T-helper 2 cell (primary cell): Measurements from ENCODE around the gene RC3H1.
"Not testable (repeated sequence)": the region's sequence is repeated elsewhere in the genome, so short reads cannot be mapped to it uniquely, and the experiment has no call there.

Source experiments
- DNase-seq, 5 experiments: peaks; one replicate each; pipeline versions ENCODE4 v3.0.0 to v3.0.0-alpha.2; 2012 to 2022

Gene RC3H1

DNA sequence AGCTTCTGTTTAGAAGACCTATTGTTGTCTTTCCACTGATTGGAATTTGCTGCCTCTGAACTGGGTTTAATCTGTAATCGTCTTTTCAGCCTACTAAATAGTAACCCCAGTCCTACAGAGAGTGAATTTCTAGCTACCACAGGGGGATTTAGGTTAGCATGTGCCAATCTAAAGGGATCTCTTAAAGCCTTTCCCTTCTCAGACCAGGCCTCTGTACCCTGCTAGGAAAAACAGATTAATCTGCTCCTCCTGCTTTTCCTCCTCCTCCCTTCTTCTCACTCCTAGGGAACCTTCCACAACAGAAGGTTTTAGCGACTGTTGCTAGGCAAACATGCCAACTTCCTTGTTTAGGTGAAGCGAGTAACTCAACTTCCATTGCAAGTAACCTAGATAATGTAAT lies 1.3 kb upstream of the RC3H1 start:
- no peak for DNase-seq

DNA sequence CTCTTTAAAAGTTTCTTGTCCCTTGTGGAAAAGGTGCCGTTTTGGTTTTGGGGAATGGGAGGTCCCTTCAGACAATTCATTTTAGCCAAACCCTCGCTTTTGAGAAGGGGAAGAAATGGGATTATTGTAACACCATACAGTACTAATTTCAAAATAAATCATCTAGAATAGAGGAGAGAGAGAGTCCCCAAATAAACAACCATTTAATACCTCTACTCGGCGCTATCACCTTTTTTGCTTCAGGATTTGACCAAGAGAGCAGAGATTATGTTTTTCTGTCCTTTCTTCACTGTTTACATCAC lies 770 bp upstream of the RC3H1 start:
- no peak for DNase-seq

DNA sequence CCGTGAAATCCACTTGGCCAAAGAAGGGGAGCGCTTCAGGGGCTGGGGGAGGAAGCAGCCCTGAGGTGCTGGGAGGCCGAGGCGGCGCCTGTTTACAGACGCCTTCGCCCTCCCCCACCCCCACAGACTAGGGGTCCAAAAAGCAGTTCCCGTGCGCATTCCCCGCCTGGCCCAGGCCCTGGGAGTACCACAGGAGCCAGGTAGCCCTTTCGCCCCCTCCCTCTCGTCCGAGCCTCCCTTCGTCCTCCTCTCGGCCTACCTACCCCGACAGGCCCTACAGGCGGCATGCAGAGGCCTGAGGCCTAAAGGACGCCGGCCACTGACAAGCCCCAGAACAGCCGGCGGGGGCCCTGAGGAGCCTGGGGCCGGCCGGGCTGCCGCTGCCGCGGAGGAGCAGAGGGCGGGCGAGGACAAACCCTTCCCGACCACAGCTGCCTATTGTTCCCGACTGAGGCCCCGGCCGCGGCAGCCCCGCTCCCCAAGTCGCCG lies 522 bp downstream of the RC3H1 start:
- DNase-seq = peak in 4 of 5 experiments; percentile 11 to 65 (median 24)

DNA sequence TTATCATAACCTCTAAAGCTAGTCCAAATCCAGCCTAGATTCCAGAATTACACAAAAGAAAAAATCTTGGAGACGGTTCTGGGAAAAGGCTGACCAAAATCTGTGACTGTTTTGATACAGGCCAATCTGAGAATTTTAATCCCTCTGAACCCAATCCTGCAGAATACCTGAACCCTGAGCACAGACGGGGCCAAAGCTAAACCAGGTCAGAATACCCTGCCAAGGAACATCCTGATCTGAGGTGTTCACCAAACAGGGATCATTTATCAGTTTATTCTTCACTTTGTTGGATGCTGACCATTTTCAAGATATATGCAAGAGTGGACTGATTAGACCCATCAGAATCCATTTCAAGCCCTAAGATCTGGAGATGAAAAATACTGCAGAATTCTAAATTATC lies 3.6 kb downstream of the RC3H1 start:
- DNase-seq = no peak

DNA sequence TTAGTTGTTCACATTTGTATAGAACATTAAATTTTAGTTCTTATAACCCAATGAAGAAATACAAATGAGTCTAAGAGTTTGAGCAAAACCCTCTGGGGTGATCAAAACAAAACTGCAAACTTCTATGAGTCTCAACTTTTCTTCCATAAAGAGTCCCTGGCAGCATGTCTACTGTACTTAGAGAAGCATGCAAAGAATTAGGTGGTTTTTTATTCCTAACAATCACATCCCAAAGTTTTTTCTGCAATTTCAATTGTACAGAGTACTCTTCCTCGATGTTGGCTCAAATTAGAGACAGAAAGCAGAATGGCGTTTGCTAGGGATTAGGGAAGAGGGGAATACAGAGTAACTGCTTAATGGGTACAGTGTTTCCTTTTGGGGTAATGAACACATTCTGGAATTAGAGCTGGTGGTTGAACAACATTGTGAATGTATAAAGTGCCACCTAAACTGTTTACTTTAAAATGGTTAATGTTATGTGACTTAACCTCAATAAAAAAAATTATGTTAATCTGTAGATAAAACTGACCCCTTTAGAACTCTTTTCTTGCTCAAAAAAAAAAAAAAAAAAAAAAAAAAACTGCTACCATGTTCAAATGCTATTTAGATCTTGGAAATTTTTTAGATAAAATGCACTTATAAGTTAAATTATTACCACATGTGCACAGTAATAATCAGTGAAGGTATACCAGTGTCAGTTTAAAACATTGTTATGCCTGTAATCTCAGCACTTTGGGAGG lies 4.8 kb downstream of the RC3H1 start:
- DNase-seq = no peak

DNA sequence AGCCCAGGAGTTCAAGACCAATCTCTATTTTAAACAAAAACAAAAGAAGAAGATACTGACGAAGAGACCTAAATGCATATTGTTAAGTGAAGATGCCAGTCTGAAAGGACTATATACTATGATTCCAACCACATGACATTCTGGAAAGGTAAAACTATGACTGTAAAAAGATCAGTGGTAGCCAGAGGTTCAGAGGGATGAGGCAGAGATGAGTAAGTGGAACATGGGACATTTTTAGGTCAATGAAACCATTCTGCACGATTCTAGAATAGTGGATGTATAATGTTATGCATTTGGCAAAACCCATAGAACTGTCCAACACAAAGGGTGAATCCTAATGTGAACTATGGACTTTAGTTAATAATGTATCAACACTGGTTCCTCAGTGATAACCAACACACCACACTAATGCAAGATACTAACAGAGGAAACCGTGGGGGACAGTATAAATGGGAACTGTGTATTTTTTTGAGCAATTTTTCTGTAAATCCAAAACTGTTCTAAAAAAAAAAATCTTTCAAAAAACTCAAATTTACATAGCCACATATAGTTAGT lies 8.2 kb downstream of the RC3H1 start:
- no peak for DNase-seq

DNA sequence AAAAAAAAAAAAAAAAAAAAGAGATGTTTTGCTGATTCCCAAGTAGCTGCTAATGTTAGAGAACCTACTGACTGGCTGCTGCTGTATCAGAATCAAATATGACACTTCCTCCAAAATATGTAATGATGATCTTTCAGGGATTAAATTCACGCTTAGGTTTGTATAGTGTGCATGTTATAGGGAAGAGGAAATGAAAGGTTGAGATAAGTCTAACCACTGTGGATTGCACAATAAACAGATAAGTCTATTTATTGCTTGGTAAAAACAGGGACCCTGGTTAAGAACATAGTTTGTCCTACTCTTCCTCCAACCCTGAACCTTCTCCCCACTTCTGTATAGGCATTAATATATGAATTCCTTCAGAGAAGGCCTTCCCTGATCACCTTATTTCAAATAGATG lies 13.2 kb downstream of the RC3H1 start:
- peak in 1 of 5 experiments; percentile 9 for DNase-seq

DNA sequence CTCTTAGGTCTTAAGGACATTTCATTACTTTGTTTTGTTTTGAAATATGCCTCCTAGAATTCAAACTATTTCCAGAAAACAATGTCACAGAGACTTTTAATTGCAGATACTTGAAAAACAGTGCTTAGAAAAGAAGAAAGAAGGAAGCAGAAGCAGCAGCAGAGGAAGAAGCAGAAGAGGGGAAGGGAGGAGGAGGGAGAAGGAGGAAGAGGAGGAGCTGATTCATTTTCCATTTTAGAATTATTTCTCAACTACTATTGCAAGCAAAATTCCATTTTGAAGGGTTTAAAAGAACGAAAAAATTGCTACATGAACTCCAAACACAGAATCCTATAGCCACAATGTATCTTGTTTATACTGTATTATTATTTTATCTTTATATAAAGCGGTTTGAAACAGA lies 13.9 kb downstream of the RC3H1 start:
- DNase-seq = no peak

DNA sequence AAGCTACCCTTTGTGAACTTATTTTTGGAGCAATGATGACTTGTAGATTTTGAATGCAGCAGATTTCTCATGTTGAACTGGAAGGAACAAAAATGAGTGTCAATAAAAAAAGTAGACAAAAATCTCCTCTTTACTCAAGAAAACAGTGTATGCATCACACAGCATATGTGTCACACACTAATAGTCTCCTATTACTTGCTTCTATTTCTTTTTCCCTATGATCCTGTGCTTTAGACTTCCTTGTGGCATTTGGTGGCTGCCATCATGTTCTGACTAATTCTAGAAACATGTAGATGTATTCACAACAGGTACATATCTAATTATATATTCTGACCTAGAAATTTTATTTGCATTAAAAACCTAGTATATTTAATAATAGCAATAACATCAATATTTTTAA lies 14.3 kb downstream of the RC3H1 start:
- no peak for DNase-seq

DNA sequence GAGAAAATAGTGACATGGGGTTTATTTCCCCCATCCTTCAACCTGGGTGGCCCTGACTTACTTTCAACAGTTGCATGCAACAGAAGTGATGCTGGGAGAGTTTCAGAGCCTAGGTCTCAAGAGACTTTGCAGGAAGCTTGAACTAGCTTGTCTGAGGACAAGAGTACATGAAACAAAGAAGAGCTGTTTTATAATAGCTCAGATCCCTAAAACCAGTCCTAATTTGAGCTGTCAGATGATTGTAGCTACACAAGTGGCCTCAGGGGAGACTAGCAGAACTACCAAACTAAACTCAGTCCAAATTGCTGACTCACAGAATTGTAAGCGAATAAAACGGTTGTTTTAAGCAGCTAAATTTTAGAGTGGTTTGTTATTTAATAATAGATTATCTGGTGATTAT lies 17.1 kb downstream of the RC3H1 start:
- DNase-seq = no peak

DNA sequence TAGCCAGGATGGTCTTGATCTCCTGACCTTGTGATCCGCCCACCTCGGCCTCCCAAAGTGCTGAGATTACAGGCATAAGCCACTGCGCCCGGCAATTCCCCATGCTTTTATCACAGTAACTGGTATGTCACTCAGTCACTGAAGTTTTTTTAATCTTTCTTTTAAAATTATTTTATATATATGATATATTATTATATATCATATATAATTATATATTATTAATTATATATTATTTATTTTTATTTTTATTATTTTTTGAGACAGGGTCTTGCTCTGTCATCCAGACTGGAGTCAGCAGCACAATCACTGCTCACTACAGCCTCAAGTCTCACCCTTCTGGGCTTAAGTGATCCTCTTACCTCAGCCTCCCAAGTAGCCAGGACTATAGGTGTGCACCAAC lies 18.3 kb downstream of the RC3H1 start:
- no peak for DNase-seq

DNA sequence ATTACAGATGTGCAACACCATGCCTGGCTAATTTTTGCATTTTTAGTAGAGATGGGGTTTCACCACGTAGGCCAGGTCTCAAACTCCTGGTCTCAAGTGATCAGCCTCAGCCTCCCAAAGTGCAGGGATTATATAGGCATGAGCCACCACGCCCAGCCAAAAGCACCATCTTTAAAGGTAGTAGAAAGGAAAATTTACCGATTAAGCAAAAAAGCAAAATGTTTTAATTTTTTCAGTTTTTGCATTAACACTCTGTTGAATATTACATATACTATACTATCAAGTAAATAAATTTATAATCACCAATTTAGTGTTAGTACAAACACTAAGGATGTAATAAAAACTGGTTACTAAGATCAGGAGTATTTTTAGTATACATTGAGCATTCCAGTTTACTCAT lies 20.6 kb downstream of the RC3H1 start:
- DNase-seq = no peak

DNA sequence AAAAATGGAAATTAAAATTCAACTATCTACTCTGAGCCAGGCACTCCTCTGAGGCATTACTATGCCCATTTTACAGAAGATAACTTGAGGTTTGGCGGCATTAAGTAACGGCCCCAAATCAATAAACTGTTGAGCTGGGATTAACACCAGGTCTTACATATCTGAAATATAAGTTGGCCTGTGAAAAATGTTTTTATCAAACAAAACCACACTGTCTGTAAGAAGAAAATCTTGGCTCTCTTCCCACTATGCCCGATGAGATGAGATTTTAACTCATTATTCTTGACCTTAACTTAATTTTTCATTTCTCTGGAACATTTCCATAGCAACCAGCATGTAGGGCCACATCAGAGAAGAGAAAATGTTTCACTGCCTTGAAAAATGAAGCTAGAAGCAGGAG lies 21.8 kb downstream of the RC3H1 start:
- no peak for DNase-seq

DNA sequence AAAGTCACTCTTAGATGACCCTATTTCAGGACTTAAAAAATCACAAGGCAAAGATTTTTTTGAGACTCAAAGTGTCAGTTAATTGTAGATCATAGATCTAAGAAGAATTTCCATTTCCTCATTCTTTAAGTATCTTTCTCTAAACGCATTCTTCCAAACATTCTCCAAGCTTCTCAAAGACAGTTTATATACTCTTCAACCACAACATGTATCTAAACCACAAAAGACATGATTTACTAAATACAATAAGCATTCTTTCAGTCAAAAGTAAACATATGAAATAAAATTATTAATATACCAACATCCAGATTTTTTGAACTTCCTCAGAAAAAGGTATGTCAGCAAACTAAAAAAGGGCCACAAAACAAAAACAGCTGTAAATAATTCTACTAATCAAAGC lies 24.4 kb downstream of the RC3H1 start:
- DNase-seq = no peak

DNA sequence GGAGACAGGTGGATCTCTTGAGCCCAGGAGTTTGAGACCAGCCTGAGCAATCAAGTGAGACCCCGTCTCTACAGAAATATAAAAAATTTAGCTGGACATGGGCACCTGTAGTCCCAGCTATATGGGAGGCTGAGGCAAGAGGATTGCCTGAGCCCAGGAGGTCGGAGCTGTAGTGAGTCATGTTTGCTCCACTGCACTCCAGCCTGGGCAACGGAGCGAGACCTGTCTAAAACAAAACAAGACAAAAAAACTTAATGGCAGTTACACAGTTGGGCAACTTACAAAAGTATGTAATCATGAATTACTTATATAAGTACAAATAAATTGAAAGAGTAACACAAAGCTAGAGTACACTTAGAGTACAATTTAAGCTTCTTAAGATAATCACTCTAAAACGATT lies 25.2 kb downstream of the RC3H1 start:
- no peak for DNase-seq

DNA sequence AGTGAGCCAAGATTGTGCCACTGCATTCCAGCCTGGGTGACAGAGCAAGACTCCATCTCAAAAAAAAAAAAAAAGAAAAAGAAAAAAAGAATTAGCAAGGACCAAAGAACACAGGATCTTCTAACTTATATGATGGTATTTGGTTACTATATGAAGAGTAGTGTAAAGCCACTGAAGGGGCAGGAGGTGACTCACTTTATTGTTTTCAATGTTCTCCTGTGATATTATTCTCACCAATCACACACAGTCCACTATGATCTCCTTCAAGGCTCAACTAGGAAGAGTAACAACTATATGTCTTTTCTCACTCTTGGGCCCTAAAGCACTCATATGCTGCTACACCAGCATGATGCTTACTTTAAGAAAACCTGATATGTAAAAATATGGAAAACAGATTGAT lies 26.7 kb downstream of the RC3H1 start:
- no peak for DNase-seq

DNA sequence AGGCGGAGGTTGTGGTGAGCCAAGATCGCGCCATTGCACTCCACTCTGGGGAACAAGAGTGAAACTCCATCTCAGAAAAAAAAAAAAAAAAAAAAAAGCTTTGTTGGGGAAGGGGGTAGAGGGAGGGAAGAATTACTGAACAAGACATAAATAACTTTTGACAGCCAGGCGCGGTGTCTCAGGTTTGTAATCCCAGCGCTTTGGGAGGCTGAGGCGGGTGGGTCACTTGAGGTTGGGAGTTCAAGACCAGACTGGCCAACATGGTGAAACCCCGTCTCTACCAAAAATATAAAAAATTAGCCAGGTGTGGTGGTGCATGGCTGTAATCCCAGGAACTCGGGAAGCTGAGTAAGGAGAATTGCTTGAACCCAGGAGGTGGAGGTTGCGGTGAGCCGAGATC lies 28.2 kb downstream of the RC3H1 start:
- DNase-seq = not testable (repeated sequence)

DNA sequence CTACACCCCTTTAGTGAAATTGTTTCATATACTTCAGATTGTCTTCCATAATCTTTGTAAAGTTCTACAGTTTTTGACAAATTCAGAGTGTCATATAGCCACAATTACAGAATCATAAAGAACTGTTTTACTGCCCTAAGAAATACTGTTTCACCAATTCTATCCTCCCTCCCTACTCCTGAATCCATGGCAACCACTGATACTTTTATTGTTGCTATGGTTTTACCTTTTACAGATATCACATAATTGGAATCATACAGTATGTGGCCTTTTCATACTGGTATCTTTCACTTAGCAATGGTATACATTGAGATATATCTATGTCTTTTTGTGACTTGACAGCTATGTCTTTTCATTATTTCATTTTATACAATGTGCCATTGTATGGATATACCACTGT lies 34.1 kb downstream of the RC3H1 start:
- no peak for DNase-seq

DNA sequence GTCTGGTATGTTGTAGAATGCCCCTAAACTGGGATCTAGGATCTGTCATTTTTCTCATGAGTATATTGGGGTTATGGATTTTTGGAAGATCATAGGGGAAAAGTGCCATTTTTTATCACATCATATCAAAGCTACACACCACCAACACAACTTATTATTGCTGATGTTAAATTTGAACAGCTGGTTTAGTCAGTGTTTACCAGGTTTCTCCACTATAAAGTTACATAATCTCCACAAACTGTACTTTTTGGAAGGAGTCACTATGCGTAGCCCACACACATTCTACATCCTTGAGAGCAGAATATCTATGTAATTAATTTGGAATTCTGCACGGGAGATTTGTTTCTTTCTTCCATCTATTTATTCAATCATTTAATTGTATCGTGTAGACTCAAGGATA lies 35.2 kb downstream of the RC3H1 start:
- DNase-seq = no peak

DNA sequence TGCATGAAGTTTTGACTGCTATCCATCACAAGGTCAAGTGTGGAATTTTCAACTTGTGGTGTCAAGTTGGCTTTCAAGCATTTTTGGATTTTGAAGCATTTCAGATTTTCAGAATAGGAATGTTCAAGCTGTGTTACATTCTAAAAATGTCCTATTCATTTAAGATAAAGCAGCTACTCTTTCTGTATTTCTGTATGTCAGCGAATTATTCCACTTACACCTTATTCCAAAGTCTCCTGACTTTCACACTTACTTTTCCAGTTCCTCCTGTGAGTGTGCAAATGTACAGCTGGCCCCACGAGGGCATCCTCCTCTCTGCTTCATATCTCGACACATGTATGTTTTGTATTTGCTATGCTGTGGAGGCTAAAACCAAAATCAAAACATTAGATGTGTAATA lies 51.9 kb downstream of the RC3H1 start:
- DNase-seq = no peak

DNA sequence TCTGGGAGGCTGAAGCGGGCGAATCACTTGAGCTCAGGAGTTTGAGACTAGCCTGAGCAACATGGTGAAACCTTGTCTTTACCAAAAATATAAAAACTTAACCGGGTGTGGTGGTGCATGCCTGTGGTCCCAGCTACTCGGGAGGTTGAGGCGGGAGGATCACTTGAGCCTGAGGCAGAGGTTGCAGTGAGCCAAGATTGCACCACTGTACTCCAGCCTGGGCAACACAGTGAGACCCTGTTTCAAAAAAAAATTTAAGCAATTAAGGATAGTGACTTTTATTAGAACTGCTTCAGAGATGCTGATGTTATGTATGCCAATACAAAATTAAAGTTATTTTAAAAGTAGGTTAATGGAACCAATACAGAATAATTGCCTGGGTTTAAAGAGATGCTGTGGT lies 56.3 kb downstream of the RC3H1 start:
- DNase-seq = not testable (repeated sequence)

DNA sequence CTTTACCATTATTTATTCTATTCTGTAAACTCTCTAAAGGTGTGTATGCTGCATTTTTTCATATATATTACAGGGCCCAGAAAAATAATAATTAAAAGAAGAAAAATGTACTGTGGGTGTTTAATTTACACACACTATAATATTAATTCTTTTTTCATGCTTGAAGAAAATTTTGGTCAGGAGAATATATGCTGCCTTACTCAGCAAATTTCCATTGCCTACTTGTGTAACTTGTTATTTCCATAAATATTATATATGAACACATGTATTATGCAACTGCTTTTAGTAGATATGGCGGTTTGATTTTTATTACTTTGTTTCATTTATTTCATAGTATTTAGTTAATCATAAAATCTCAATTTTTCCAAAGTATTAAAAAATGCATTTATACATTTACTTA lies 58.7 kb downstream of the RC3H1 start:
- no peak for DNase-seq

DNA sequence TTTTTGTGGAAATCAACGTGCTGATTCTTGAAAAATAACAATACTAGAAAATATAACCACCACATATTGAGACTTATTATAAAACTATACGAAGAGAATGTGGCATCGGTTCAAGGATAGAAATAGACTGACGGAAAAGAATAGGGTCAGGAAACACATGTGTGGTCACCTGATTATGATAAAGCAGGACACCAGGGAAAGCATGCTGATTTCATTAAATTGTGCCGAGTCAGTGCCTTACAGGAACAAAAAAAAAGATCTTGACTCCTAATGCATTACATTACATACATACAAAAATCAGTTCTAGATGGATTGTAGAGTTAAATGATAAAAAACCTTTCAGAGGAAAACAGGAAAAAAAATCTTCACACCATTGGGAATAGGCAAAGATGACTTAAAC lies 61.5 kb downstream of the RC3H1 start:
- no peak for DNase-seq

DNA sequence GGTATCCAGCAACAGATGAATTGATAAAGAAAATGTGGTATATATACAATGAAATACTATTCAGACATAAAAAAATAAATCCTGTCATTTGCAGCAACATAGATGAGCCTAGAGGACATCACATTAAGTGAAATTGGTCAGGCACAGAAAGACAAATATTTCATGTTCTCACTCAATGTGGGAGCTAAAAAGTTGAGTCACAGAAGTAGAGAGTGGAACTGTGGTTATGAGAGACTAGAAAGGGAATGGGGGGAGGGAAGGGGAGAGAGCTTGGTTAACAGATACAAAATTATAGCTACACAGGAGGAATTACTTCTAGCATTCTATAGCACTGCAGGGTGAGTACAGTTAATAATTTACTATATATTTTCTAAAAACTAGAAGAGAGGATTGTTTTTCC lies 68.0 kb downstream of the RC3H1 start:
- DNase-seq = no peak

DNA sequence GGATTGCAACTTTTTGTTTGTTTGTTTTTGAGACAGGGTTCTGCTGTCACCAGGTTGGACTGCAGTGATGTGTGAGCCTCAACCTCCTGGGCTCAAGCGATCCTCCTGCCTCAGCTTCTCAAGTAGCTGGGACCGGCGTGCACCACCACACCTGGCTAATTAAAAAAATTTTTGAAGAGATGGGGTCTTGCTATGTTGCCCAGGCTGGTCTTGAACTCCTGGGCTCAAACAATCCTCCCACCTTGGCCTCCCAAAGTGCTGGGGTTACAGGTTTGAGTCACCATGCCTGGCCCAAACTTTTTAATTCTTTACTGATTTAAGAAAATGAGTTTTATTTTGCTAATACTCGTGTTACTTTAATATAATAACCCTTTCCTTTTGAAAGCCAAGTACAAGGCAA lies 73.6 kb downstream of the RC3H1 start:
- DNase-seq = no peak
